GM21367 (cell line): Measurements from ENCODE around the gene PKHD1.
"Not testable (repeated sequence)": the region's sequence is repeated elsewhere in the genome, so short reads cannot be mapped to it uniquely, and the experiment has no call there.

Source experiments
- ATAC-seq: cut with Tn5 transposase; IDR thresholded peaks from one replicate; pipeline ENCODE4 v1.9.1; 2021; ENCODE audit not compliant: unreplicated experiment

The PKHD1 gene

GRCh38 chr6:51995214-51995755 is 92.1 kb downstream of the PKHD1 start:
- ATAC-seq: no peak

- ATAC-seq: no peak
Observed at GRCh38 chr6:51992876-51993275, 94.5 kb downstream of the PKHD1 start.

DNA sequence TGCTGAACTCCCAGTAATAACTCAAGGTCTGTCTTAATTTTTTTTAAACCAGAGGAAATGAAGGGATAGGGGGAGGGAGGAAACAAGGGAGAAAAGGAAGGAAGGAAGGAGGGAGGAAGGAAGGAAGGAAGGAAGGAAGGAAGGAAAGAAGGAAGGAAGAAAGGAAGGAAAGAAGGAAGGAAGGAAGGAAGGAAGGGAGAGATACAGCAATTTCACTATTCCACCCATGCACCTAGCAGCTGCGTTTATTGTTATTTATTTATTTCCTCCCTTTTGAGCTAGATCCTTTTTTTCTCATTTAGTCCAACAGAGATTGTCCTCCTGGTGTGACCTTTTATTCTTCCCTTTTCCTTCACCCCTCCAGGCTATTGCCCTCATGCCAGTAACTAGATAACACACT is 97.6 kb downstream of the PKHD1 start:
- no peak for ATAC-seq

DNA sequence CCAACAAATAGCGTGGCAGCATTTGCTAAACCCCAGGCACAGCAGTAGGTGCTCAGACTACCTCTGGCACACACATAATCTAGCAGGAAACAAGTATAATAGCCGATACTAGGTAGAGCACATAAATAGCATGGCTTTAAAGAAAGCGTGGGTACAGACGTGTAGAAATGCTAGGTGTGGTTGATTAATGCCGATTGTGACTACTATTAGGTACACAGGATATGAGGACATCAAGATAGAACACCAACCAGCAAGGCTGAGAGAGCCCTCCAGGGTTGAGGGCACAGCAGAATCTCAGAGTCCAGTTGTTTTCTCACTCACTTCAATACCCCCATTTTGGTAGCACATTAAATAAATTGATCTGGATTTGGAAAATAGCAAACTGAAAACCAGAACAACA is 100.5 kb downstream of the PKHD1 start:
- no peak for ATAC-seq

- ATAC-seq: no peak
Observed at GRCh38 chr6:51983564-51983963, 103.8 kb downstream of the PKHD1 start.

DNA sequence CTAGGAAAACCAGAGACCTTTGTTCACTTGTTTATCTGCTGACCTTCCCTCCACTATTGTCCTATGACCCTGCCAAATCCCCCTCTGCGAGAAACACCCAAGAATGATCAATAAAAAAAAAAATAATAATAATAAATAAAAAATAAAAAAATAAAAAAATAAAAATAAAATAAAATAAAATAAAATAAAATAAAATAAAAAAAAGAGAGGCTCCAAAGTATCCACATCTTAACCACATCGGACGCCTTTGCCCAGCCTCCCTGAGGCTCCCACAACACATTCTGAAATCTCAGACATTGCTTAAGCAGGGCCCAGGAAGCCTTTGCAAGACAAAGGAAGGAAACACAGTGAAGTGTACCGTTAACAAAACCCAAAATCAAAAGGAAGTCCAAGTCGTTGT is 104.7 kb downstream of the PKHD1 start:
- ATAC-seq: not testable (repeated sequence)

- ATAC-seq: no peak
Observed at GRCh38 chr6:51976374-51976773, 111.0 kb downstream of the PKHD1 start.

GRCh38 chr6:51972659-51973058 is 114.8 kb downstream of the PKHD1 start:
- no peak for ATAC-seq

DNA sequence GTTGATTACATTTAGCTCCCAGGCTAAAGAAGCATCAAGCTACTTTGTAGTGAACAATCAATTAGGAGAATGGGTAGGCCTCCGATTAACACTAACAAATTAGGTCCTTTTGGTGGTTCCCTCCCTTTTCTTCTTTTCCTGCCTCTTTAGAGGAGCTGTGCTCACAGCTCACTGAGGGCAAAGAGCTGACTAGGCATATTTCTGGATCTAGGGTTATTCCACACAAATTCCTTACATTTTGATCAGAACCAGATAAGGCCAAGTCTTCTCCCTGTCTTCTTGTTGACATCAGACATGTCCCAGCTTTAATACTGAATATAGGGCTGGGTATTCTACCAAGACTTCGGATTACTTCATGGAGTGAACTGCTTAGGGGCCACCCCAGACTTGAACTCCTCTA is 119.1 kb downstream of the PKHD1 start:
- no peak for ATAC-seq

DNA sequence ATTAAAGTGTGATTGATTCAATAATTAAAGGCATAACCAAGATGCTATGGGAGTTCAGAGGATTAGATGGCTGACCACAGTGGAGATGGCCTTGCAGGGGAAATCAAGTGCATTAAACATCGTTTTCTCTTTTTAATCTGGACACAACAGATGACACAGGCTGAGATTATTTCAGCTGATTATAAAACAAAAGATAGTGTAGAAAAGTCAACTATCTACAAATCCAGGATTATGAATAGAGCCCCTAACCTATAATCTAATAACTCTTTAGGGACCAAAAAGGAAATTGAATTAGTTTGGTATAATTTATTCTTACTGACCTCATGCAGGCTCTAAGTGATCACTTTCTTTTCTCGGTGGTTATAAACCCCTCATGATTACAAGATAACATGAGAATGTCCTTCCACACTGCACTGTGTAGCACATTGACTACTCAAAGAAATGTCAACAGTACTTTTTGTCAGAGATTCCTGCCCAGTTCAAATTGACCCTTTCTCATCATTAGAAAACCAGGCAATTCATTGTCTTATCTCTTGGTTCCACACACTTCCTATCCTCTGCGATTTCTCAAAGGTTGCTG is 122.1 kb downstream of the PKHD1 start:
- ATAC-seq: no peak

GRCh38 chr6:51963980-51964379 is 123.4 kb downstream of the PKHD1 start:
- ATAC-seq: no peak

DNA sequence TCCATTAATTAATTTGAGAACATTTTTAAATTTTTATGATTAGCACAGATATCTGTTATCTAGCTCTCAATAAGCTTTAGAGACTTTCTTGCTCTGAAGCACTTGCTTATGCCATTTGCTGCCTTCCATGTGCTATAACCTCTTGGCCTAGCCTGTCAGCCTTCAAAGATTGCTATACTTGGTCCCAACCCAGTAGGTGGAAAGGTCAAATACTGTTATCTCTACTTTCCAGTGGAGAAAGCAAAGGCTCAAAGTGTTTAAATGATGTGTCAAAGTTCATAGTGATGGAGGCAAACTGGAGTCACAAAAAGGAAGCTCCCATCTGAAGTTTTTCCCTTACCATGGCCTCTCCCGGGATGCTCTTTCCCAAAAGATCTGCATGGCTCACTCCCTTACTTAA is 125.1 kb downstream of the PKHD1 start:
- no peak for ATAC-seq

DNA sequence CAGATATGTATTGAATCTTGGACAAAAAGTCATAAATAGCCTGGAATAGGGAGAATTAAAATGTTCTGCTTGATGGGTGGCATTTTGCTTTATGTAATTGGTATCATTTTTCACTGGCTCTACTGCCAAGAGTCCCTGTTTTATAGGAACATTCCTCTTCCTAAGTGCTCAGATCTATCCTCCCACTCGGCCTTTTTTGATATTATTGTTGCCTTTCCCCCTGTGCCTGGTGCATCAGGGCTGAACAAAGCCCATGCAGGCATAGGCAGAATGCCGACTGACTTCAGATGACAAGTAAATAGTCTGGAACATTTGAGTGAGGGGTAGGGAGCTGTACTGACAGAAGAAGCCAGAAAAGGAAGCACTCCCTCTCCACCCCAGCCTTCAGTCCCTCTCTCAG is 127.0 kb downstream of the PKHD1 start:
- no peak for ATAC-seq

DNA sequence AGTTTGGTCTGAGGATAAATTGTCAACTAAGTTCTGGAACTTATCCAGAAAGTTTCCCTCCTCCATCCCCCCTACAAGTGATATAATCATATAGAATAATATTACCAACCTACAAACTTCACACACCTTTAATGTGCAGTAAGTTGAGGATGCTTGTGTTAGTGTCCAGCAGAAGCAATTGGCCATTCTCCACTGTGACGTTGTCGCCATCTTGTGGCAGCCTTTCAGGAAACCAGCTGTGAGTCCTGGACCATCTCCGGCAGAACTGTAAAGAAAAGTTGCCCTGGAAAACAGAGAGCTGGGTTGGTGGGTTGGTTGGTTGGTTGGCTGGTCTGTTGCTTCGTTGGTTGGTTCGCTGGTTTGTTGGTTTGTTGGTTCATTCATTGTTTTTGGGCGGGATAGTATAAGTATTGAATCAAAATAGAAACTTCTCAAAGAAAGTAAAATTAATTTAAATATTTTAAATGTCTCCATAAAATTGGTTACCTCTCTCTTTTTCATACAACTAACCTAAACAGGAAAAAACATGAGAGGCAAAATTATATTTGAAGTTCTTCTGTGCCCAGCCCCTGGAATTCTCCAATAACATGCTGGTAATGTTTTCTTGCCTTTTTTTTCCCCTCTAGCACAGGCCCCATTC is 127.5 kb downstream of the PKHD1 start:
- ATAC-seq: peak; percentile 71

DNA sequence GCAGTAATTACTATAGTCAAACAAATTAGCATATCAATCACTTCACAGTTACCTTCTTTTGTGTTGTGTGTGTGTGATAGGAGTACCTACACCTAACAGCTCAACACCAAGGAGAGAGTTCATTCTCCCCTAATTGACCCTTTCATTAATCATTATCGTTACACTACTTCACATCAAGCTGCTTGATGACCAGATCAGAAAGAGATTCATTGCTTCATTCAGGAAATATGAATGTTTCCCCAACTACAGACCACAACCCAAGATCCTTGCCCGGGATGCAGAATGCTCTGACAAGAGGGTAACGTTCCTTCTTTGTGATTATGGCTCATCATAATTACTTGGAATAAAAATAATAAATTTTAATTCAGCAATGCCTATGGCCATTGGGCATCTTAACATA is 132.7 kb downstream of the PKHD1 start:
- no peak for ATAC-seq

GRCh38 chr6:51953246-51953645 is 134.2 kb downstream of the PKHD1 start:
- no peak for ATAC-seq

DNA sequence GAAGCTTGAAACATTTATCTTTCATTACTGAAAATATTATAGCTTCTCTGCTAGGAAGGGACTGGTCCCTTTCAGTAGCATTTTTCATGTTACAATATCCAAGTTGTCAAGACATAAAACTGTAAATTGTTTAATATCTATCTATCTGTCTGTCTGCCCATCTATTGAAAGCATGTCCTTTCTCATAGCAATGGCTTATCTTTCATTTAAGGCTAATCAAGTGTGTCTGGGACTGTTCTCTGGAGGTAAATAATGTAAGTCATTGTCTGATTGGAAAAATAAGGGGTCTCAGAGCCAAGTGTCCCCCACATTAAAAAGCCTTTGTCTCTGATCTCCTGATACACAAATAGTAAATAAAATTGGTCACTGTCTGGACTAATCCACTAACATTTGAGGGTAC is 135.5 kb downstream of the PKHD1 start:
- no peak for ATAC-seq

- no peak for ATAC-seq
Observed at GRCh38 chr6:51949526-51949925, 137.9 kb downstream of the PKHD1 start.

DNA sequence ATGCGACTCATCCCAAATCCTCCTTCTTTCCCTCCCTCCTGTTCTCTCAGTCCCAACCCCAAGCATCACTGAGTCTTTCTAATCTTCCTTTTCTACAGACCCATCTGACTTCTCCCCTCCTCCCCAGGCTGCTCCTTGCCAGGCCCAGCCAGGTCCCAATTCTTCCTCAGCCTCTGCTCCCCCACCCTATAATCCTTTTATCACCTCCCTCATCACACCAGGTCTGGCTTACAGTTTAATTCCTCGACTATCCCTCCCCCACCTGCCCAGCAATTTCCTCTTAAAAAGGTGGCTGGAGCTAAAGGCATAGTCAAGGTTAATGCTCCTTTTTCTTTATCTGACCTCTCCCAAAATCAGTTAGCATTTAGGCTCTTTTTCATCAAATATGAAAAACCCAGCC is 147.7 kb downstream of the PKHD1 start:
- ATAC-seq: not testable (repeated sequence)

- ATAC-seq: no peak
Observed at GRCh38 chr6:51936531-51937290, 150.7 kb downstream of the PKHD1 start.

GRCh38 chr6:51934098-51934497 is 153.3 kb downstream of the PKHD1 start:
- ATAC-seq: no peak

- no peak for ATAC-seq
Observed at GRCh38 chr6:51932956-51933355, 154.5 kb downstream of the PKHD1 start.
